Measurements from ENCODE around the gene ENAM.

Gene ENAM

DNA sequence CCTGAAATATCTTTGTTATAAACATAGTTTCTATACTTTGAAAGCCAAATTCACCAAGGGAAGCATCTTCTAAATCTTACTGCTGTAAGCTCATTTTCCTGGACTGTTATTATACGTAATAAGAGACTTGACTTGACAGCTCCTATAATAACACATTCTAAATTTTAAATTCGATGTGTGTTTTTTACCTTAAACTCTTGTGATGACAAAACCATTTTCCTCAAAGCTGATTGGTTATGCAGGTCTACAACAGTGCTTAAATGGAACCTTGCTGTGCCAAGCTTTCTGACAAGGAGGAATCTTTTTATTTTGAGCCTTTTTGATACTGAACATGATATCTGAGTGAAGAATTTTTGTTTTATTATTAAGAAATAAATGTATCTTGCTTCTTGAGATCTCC lies at the start of gene ENAM:
Gene ENAM, plus strand, starts transcription at position 301 of the 400 bp plus-strand sequence. CDS start 757 bp downstream, outside the sequence.
- DNase-seq (ENCODE audit: low read depth), result no peak

- DNase-seq (ENCODE audit: low read depth), result no peak
These were observed 46.6 kb upstream of the ENAM start for GRCh38 chr4:70581980-70582379.

DNA sequence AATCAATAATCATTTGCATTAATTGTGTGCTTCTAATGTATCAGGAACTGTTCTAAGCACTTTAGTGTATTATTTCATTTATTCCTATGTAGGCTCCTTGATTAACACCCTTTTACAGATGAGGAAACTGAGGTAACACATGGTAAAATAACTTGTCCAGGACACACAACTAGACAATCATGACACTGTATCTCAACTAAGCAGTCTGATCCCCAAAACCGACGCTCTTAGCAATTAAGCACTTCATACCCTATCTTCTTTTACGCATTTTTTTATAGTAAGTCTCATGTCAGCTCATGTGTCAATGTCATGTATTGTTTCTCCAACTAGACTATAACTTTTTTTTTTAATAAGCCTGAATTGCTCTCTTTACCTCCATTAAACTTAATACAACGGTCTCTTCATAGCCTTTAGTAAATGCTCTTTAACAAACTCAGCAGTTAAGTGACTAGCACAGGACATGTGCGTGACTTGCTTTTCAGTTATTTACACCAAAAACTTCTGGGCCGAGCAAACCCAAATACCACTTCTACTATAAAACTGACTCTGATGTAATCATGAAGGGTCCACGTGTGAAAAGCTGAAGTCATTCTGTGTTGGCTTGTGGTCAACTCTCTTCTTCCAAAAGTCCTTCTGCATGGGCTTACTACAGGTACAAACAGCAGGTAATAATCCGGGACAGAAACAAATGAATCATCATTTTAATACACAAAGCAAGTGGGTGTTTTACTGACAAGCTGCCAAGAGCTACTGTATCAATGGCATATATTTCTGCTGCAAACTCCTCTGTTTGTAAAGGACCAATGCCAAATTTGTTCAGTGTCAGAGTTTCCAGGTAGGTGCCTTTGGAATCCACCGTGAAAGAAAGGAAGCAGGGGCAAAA lies 44.4 kb upstream of the ENAM start:
- no peak for DNase-seq (ENCODE audit: low read depth)

DNA sequence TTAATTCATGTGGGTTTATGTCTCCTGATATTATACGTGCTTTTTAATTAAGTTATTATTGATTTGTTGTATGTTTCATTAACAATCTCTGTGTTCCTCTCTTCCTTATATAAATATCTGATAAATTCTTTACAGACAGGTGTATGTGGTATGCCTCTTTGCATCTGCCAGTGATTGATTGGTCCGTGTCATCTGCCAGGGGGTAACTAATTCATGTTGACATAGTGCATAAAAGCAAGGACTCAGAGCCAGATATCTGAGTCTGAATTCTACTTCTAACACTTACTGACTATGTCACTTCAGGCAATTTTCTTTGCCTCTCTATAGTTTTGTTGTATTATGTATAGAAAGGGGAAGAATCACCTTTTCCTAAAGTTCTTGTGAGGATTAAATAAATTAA lies 41.7 kb upstream of the ENAM start:
- DNase-seq (ENCODE audit: low read depth), result no peak

DNA sequence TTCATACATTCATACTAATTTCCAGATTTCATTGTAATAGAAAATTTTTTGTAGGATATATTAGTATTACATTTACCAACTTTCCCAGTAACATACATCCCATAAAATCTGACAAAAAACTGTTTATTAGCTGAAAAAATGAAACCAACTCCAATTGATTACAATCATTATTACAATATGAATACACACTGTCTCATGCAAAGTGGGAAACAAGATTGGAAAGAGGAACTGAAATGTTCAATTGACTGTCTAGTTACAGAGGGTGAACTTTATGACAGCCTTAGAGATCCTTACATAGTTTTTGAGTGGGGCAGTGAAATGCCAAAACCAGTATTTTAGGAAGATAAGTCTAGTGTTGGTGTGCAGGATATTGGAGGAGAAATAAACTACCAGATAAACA lies 38.8 kb upstream of the ENAM start:
- no peak for DNase-seq (ENCODE audit: low read depth)

DNA sequence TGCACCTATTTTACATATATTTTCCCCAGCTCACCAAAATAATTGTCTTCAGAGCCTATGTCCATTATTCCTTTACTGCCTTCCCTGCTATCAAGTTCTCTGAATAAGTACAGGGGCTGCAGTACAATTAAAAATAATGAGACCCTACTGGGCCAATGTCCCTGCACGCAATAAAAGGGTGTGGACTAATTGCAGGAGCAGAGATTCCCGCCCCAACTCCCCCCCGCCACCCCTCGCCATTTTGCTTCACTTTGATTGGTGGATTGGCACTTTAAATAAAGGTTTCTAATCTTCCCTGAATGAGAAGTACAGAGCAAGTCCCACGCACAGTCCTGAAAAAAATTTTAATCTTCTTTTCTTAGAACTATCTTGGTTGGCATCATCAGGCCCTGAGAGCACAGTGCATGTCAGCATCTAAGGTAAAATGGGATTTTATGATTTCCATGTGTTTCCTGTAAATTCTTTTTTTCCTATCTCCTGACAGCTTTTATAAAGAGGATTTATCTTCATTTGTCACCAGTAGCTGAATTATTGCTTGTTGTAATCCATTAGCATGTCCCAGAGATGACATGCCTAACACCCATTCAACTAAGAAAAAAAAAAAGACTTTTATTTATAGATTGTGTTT lies 36.5 kb upstream of the ENAM start, which contains the start of gene AMBN:
Gene AMBN, plus strand, starts transcription at position 302 of the 628 bp plus-strand sequence. Its CDS starts 103 bp downstream, at position 405.
- no peak for DNase-seq (ENCODE audit: low read depth)

DNA sequence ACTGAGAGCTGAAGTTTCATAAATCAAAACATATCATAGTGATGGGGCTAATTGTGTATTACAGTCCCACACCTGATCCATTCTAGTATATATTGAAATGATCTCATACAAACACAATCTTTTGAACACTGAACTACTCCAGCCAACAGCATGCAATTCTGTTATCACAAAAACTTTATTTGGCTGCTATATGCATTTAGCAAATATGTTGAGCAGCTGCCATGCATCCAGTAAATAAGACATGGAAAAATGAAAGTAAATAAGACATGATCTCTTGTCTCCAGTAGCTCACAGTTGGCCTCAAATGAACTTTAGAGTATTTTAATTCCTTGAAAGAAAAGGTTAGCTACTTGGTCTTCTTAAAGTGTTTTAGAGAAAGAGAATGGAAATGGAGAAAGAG lies 34.3 kb upstream of the ENAM start:
- DNase-seq (ENCODE audit: low read depth), result no peak

DNA sequence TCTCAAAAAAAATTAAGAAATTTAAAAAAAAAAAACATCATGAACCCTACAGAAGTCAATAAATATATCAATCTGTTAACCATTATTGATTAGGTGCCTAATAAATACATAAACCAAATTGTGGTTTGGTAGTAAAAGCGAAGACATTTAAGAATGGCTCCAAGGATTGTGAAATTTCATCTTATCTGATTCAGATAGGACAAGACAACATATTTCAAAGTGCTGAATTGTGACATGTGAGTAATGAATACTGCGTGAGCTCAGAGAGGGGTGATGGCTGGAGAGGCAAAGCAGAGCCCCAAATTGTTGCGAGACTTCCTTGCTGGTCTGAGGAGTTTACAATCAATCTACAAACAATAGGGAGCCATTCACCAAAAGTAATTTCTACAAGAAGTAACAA lies 28.2 kb upstream of the ENAM start:
- no peak for DNase-seq (ENCODE audit: low read depth)

DNA sequence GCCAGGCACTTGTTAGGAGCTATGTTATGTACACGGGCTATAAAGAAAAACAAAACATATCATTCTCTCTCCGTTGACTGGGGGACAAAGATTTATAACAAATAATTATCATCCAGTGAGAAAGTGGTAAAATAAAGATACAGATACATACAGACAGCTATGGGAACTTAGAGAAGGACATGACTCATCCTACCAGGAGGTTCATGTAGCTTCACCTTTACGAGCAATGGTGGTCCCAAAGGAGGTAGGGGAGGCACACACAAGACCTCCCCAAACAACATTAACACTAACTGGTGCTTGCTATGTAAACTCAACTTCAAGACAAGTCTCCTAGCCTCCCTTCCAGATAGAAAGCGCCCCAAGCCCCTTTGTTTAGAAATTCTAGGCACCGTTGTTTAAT lies 27.6 kb upstream of the ENAM start:
- DNase-seq (ENCODE audit: low read depth), result no peak

GRCh38 chr4:70601422-70602039 lies 27.0 kb upstream of the ENAM start:
- peak; percentile 11 for DNase-seq (ENCODE audit: low read depth)

GRCh38 chr4:70603856-70604255 lies 24.7 kb upstream of the ENAM start:
- no peak for DNase-seq (ENCODE audit: low read depth)

DNA sequence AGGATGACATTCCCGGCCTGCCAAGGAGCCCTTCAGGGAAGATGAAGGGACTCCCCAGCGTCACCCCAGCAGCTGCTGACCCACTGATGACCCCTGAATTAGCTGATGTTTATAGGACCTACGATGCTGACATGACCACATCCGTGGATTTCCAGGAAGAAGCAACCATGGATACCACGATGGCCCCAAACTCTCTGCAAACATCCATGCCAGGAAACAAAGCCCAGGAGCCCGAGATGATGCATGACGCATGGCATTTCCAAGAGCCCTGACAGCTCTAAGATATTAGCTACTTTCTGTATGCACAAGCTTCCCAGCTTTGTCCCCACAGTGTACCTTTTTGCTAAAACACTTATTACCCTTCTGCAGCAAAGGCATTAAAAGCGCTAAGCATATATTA lies 22.1 kb upstream of the ENAM start:
- DNase-seq (ENCODE audit: low read depth), result no peak

DNA sequence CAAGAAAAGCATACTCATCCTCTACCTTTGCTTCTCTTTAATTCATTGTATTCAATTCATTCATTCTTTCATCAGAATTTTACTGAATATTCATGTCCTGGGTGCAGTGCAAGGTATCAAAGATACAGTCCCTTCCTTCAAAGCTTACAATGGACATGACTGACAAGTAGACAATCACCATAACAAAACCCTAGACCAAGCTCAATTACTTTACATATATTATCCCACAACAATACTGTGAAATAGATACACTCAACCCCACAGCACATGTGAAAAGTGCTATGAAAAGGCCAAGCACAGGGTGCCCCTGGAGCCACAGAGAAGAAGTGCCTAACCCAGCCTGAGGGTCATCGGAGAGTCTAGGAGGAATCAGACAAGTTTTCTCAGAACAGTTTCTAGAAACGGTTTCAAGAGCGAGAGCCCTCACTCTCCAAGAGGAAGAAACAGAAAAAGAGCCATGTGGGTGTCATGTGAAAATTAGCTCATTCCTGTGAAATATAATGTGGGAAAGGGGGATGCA lies 21.1 kb upstream of the ENAM start:
- DNase-seq (ENCODE audit: low read depth), result no peak

GRCh38 chr4:70608324-70608723 lies 20.2 kb upstream of the ENAM start:
- DNase-seq (ENCODE audit: low read depth), result no peak

GRCh38 chr4:70613306-70614183 lies 15.0 kb upstream of the ENAM start:
- no peak for DNase-seq (ENCODE audit: low read depth)

DNA sequence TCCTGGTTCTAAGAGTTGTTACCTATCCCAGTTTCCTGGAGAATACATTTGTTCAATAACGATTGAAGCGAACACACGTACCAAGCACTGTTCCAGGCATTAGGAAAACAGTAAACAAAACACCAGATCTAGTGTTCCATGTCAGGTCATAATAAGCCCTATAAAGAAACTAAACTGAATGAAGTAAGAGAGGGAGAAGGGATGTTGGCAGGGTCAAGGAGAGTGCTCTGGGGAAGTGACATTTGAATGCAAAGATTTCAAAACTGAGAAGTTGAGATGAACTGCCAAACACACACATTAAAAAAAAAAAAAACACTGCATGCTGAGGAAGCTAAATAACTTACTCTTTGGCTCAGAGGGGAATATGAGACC lies 14.4 kb upstream of the ENAM start:
- no peak for DNase-seq (ENCODE audit: low read depth)

DNA sequence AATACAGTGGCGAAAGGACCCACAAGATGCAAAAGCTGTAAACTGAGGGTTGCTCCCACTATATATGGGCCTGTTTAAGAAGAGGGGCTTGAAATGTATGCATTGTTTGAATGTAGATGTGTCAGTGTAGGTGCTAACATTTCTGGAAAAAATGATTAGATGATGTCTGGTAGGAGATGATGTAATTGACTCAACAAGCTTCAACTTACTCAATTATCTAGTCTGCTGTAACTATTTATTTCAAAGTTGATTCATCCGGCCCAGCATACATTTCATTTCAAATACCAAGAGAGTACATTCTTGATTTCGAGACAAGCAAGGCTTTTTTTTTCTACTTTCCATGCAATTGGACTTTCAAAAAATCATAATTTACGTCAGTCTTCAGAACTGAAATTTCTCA lies 9.3 kb upstream of the ENAM start:
- DNase-seq (ENCODE audit: low read depth), result no peak

GRCh38 chr4:70619778-70620177 lies 8.8 kb upstream of the ENAM start:
- no peak for DNase-seq (ENCODE audit: low read depth)

GRCh38 chr4:70623323-70623722 lies 5.2 kb upstream of the ENAM start:
- no peak for DNase-seq (ENCODE audit: low read depth)

- no peak for DNase-seq (ENCODE audit: low read depth)
These were observed 4.2 kb upstream of the ENAM start for GRCh38 chr4:70624226-70624793.

DNA sequence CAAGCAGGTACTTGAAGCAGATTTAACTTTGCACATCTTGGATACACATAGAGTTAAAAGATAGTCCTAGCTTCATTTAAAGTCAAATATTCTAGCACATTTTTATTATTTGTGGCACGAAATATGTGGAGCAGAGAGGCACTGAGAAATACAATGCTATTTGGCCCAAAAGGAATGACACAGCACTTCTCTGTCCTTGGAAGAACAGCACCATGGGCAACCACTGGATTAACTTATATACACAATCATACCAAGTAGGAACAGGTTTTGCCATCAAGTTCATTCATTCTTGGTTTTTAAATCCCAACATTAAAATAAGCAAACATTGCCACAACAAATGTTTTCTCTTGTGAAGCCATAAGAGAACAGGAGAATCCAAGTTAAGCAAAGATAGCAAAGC lies 924 bp upstream of the ENAM start:
- no peak for DNase-seq (ENCODE audit: low read depth)

Measured in GM04503 (cell line).